Natural killer cell (primary cell): ENCODE data around the gene PDK1. TPM values are rescaled to one million over a fixed set of nuclear protein-coding genes. Genes with fewer than 3 reads are reported as not detected.

Source experiments
- ATAC-seq, 3 donors: fragments of 150-1000 bp in 2 of 3; fragments of 200-7000 bp in 1 of 3; cut with Tn5 transposase; 1 replicate in 1 of 3; 2 replicates in 2 of 3; pipeline ENCODE4 v1.10.0; 2021; ENCODE audit warnings: mild to moderate bottlenecking in 2 of 3, moderate library complexity in 2 of 3
- DNase-seq, 2 donors: peaks; one replicate each; pipeline versions ENCODE4 v3.0.0 to v3.0.0-alpha.2; 2013 to 2021; ENCODE audit warnings: mixed read lengths in 1 of 2
- H3K27ac ChIP-seq: one replicate; pipeline ENCODE4 v1.5.1; 2013; ENCODE audit warnings: mild to moderate bottlenecking, low read length
- H3K27me3 ChIP-seq: one replicate; pipeline ENCODE4 v1.6.1; 2013; ENCODE audit warnings: low read length; ENCODE audit not compliant: control insufficient read depth, insufficient read depth
- H3K36me3 ChIP-seq: one replicate; pipeline ENCODE4 v1.6.1; 2013; ENCODE audit warnings: low read length; ENCODE audit not compliant: control insufficient read depth, insufficient read depth
- H3K4me1 ChIP-seq: one replicate; pipeline ENCODE4 v1.6.1; 2013; ENCODE audit warnings: low read length; ENCODE audit not compliant: control insufficient read depth, insufficient read depth
- H3K4me3 ChIP-seq: one replicate; pipeline ENCODE4 v1.5.1; 2013; ENCODE audit warnings: low read length
- H3K9me3 ChIP-seq: one replicate; pipeline ENCODE4 v1.6.1; 2013; ENCODE audit warnings: low read length; ENCODE audit not compliant: control insufficient read depth, insufficient read depth
- H3K27ac Mint-ChIP-seq, 2 donors: one replicate each; pipeline ENCODE4 v1.8.0; 2022; ENCODE audit warnings: mild to moderate bottlenecking in 2 of 2, mixed read lengths in 2 of 2, moderate library complexity in 1 of 2
- H3K27me3 Mint-ChIP-seq, 2 donors: one replicate each; pipeline ENCODE4 v1.8.0; 2022; ENCODE audit warnings: low read depth in 2 of 2, mixed read lengths in 2 of 2
- H3K36me3 Mint-ChIP-seq: one replicate; pipeline ENCODE4 v1.8.0; 2022; ENCODE audit warnings: mixed read lengths
- H3K4me1 Mint-ChIP-seq, 2 donors: one replicate each; pipeline ENCODE4 v1.8.0; 2022; ENCODE audit warnings: mixed read lengths in 2 of 2
- H3K4me3 Mint-ChIP-seq: one replicate; pipeline ENCODE4 v1.8.0; 2022; ENCODE audit warnings: mild to moderate bottlenecking, moderate library complexity, mixed read lengths
- H3K9me3 Mint-ChIP-seq, 2 donors: one replicate each; pipeline ENCODE4 v1.8.0; 2022; ENCODE audit warnings: mixed read lengths in 2 of 2
- WGBS: methylation state at CpG from one replicate; pipeline ENCODE4 v1.1.7; 2013; ENCODE audit warnings: missing lambda C conversion rate; ENCODE audit not compliant: insufficient coverage; 5-methylcytosine and 5-hydroxymethylcytosine counted together
- intact Hi-C: fragments of 100-400 bp; cut with micrococcal nuclease; formaldehyde crosslinking; loops from one replicate; pipeline ENCODE4 v1.14.2; 2022
- total RNA-seq, 4 donors: library from RNA; stranded (reverse); fragments of 120-200 nt in 1 of 4; gene quantifications; one replicate each; pipeline versions ENCODE4 v1.2.3 to v1.2.4, GENCODE V29; 2013 to 2022
- TF ChIP-seq, protein P1 (sequence below): fragments of 200-600 bp; IDR thresholded peaks from one replicate; pipeline ENCODE4 v1.8.0; 2022; ENCODE audit warnings: antibody characterized with exemption

Gene PDK1
- total RNA-seq, 3 donors from 2014 or later (not counting 1 experiment from before 2014, with no cell fraction given), result 17.3 to 29.1 (median 22.6) TPM

DNA sequence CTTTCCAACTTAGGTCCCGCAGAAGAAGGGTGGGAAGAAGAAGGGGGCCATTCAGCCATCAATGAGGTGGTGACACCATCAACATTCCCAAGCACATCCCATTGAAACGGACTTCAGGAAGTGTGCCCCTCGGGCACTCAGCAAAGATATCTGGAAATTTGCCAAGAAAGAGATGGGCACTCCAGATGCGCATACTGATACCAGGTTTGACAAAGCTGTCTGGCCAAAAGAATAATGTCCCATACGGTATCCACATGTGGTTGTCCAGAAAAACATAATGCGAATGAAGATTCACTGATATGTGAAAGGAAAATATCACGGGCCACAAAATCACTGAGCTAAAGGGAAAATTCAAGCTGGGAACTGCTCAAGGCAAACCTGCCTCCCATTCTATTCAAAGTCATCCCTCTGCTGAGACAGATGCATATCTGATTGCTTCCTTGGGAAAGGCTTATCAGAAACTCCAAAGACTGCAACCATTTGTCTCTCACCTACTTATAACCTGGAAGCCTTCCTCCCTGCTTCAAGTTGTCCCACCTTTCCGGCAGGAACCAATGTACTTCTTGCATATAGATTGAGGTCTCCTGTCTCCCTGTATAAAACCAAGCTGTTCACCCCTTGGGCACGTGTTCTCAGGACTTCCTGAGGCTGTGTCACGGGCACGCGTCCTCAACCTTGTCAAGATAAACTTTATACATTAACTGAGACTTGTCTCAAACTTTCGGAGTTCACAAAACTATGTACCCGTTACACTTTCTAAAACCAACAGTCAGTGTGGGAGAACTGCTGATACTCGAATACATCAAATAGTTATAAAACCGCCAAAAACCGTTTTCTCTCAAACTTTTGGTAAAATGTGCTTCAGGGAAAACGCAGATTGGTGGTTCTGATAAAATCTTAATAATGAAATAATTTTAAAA lies 1.3 kb upstream of the PDK1 start:
- peak overlapping the region; percentile 71 for H3K27ac ChIP-seq
- no peaks in the 10 kb centered on the region for H3K36me3 ChIP-seq
- DNase-seq (peak in 1 of 2 donors; percentile 29), ATAC-seq (no peak)
- peak overlapping the region; percentile 93 for H3K4me3 ChIP-seq
- H3K9me3 ChIP-seq, result no peaks in the 10 kb centered on the region
- no peaks in the 10 kb centered on the region for H3K27me3 ChIP-seq
- H3K36me3 Mint-ChIP-seq, result no peaks in the 10 kb centered on the region
- H3K4me1 Mint-ChIP-seq, result peaks cover 27 to 39% of the 10 kb centered on the region in 2 donors
- intact Hi-C loops, result loop anchor here (5.0 kb wide), 1 partner anchor 1627 kb away; the partner anchor contains the start of gene GORASP2
- H3K27me3 Mint-ChIP-seq, result peaks cover 0 to 2% of the 10 kb centered on the region in 2 donors
- 77% methylated on average over 17 of the region's 18 CpGs for WGBS
- TF ChIP-seq, protein P1, sequence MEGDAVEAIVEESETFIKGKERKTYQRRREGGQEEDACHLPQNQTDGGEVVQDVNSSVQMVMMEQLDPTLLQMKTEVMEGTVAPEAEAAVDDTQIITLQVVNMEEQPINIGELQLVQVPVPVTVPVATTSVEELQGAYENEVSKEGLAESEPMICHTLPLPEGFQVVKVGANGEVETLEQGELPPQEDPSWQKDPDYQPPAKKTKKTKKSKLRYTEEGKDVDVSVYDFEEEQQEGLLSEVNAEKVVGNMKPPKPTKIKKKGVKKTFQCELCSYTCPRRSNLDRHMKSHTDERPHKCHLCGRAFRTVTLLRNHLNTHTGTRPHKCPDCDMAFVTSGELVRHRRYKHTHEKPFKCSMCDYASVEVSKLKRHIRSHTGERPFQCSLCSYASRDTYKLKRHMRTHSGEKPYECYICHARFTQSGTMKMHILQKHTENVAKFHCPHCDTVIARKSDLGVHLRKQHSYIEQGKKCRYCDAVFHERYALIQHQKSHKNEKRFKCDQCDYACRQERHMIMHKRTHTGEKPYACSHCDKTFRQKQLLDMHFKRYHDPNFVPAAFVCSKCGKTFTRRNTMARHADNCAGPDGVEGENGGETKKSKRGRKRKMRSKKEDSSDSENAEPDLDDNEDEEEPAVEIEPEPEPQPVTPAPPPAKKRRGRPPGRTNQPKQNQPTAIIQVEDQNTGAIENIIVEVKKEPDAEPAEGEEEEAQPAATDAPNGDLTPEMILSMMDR, result no peak
- H3K4me3 Mint-ChIP-seq, result peak overlapping the region; percentile 94
- H3K27ac Mint-ChIP-seq, result peak overlapping the region; percentile 80 to 91
- H3K9me3 Mint-ChIP-seq, result no peaks in the 10 kb centered on the region
- H3K4me1 ChIP-seq, result peaks cover 4% of the 10 kb centered on the region

DNA sequence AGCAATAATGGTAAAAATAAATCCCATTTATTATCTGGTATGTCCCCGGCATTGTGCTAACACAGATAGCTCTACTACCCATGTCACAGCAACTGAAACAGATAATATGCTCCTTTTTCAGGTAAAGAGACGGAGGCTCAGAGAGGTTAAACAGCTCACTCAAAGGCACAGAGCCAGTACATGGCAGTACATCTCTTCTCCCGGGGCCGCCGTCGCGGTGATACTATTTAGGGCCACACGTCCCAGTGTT lies 693 bp upstream of the PDK1 start:
- peaks cover 0 to 2% of the 10 kb centered on the region in 2 donors for H3K27me3 Mint-ChIP-seq
- H3K4me3 Mint-ChIP-seq, result peak overlapping the region; percentile 94
- ATAC-seq (peak in 2 of 3 donors; percentile 4 to 15), DNase-seq (no peak)
- H3K36me3 Mint-ChIP-seq, result no peaks in the 10 kb centered on the region
- 18% methylated on average over 8 of the region's 8 CpGs for WGBS
- peaks cover 27 to 39% of the 10 kb centered on the region in 2 donors for H3K4me1 Mint-ChIP-seq
- Histone ChIP-seq H3K36me3 (no peaks in the 10 kb centered on the region), H3K4me1 (peaks cover 4% of the 10 kb centered on the region), H3K27ac (peak overlapping the region; percentile 71), H3K4me3 (peak overlapping the region; percentile 93), H3K27me3 (no peaks in the 10 kb centered on the region), H3K9me3 (no peaks in the 10 kb centered on the region)
- H3K27ac Mint-ChIP-seq, result peak overlapping the region; percentile 80 to 91
- TF ChIP-seq, protein P1, result no peak
- no peaks in the 10 kb centered on the region for H3K9me3 Mint-ChIP-seq
- intact Hi-C loops, result loop anchor here (5.0 kb wide), 1 partner anchor 1628 kb away; the partner anchor contains the start of gene GORASP2

- ATAC-seq (peak; percentile 51 to 75 (median 55)), DNase-seq (peak; percentile 47 to 72)
- TF ChIP-seq, protein P1, result no peak
- Histone ChIP-seq H3K4me1 (peaks cover 4% of the 10 kb centered on the region), H3K27me3 (no peaks in the 10 kb centered on the region), H3K9me3 (no peaks in the 10 kb centered on the region), H3K4me3 (peak overlapping the region; percentile 93), H3K36me3 (peaks cover 2% of the 10 kb centered on the region), H3K27ac (peak overlapping the region; percentile 19)
- Mint-ChIP-seq H3K4me1 (peaks cover 27 to 39% of the 10 kb centered on the region in 2 donors), H3K9me3 (no peaks in the 10 kb centered on the region), H3K27ac (peak overlapping the region; percentile 77 to 91), H3K36me3 (no peaks in the 10 kb centered on the region), H3K4me3 (peak overlapping the region; percentile 92), H3K27me3 (peaks cover 0 to 2% of the 10 kb centered on the region in 2 donors)
- 2% methylated on average over 52 of the region's 52 CpGs for WGBS
- intact Hi-C loops, result loop anchor here (5.0 kb wide), 1 partner anchor 1629 kb away; the partner anchor contains the start of gene GORASP2
These were observed 569 bp downstream of the PDK1 start for GRCh38 chr2:172556284-172557033.
